Endothelial cell of umbilical vein (primary cell): ENCODE data around the gene THAP4. TPM values are rescaled to one million over a fixed set of nuclear protein-coding genes. Genes with fewer than 3 reads are reported as not detected.

ENCODE experiments used
- BruUV-seq: library from RNA; stranded (reverse); fragments of 400-500 nt; replicated peaks from 2 replicates; lab custom pipeline; 2021; lab: Mats Ljungman, UMichigan
- CTCF ChIA-PET: fragments of 300-600, 350-600 bp; sonication (Branson Sonifier 250); formaldehyde crosslinking; loops from one replicate; lab custom pipeline; 2021; ENCODE audit warnings: antibody characterized with exemption, inconsistent platforms; lab: Charles Lee
- POLR2A ChIA-PET: fragments of 300-600, 350-600 bp; sonication (Branson Sonifier 250); formaldehyde crosslinking; loops from one replicate; lab custom pipeline; 2021; ENCODE audit warnings: antibody characterized with exemption, inconsistent platforms; lab: Charles Lee
- DNase-seq: peaks from one replicate; pipeline ENCODE4 v3.0.0-alpha.2; 2011; ENCODE audit warnings: low read depth, low spot score
- FAIRE-seq: peaks from 2 replicates; lab custom pipeline; 2011; peaks lifted over from hg19 to GRCh38; lab: Jason Lieb, UNC
- H2AFZ ChIP-seq: 2 replicates; pipeline ENCODE4 v1.6.0; 2012; ENCODE audit warnings: low read depth, low read length, control low read depth, inconsistent platforms
- H3K27ac ChIP-seq: 2 replicates; pipeline ENCODE4 v1.5.1; 2011; ENCODE audit warnings: low read depth, mild to moderate bottlenecking, control low read depth, low read length, moderate library complexity; ENCODE audit not compliant: insufficient read depth
- H3K27me3 ChIP-seq, 2 experiments: 2 replicates each; pipeline versions ENCODE4 v1.6.0 to v1.6.1; 2011; ENCODE audit warnings: low read length in 2 of 2, mixed read lengths in 1 of 2; ENCODE audit not compliant: control insufficient read depth in 2 of 2, insufficient read depth in 2 of 2
- H3K36me3 ChIP-seq, 2 experiments: 2 replicates in 1 of 2; 3 replicates in 1 of 2; pipeline ENCODE4 v1.5.1; 2011; ENCODE audit warnings: low read length in 2 of 2, mild to moderate bottlenecking in 1 of 2, moderate library complexity in 1 of 2; ENCODE audit not compliant: control insufficient read depth in 2 of 2, insufficient read depth in 2 of 2; ENCODE audit errors: extremely low read depth in 1 of 2
- H3K4me1 ChIP-seq: 3 replicates; pipeline ENCODE4 v1.5.1; 2011; ENCODE audit warnings: mild to moderate bottlenecking, low read length; ENCODE audit not compliant: control insufficient read depth, insufficient read depth; ENCODE audit errors: extremely low read depth
- H3K4me2 ChIP-seq: 2 replicates; pipeline ENCODE4 v1.6.1; 2011; ENCODE audit warnings: low read length, control low read depth, mixed read lengths; ENCODE audit not compliant: insufficient read depth
- H3K4me3 ChIP-seq, 3 experiments: fragments of 200-600 bp in 1 of 3; sonication (generic), shearing (Covaris generic) in 1 of 3; replicated peaks in 1 of 3; 2 replicates each; pipeline ENCODE4 v1.5.1; 2011 to 2016; ENCODE audit warnings: control low read depth in 3 of 3, low read length in 3 of 3, mild to moderate bottlenecking in 2 of 3, inconsistent platforms in 1 of 3, low read depth in 1 of 3, moderate library complexity in 1 of 3; ENCODE audit not compliant: insufficient read depth in 1 of 3
- H3K79me2 ChIP-seq: 2 replicates; pipeline ENCODE4 v1.6.0; 2012; ENCODE audit warnings: low read length, inconsistent platforms; ENCODE audit not compliant: control insufficient read depth, insufficient read depth
- H3K9ac ChIP-seq: replicated peaks from 2 replicates; pipeline ENCODE3; 2011; ENCODE audit warnings: low read length, control low read depth; ENCODE audit not compliant: insufficient read depth; ENCODE audit errors: extremely low read depth
- H3K9me1 ChIP-seq: replicated peaks from 3 replicates; pipeline ENCODE4 v1.6.0; 2011; ENCODE audit warnings: mild to moderate bottlenecking, low read length; ENCODE audit not compliant: control insufficient read depth, insufficient read depth; ENCODE audit errors: extremely low read depth
- H3K9me3 ChIP-seq: replicated peaks from 2 replicates; pipeline ENCODE4 v1.5.1; 2012; ENCODE audit warnings: low read length, inconsistent platforms; ENCODE audit not compliant: control insufficient read depth, insufficient read depth
- H4K20me1 ChIP-seq: replicated peaks from 2 replicates; pipeline ENCODE3; 2011; ENCODE audit warnings: mild to moderate bottlenecking, low read length; ENCODE audit not compliant: control insufficient read depth, insufficient read depth; ENCODE audit errors: extremely low read depth
- EZH2 ChIP-seq: IDR thresholded peaks from 2 replicates; pipeline ENCODE4 v1.6.1; 2012; ENCODE audit warnings: borderline replicate concordance, low read depth, mild to moderate bottlenecking, moderate library complexity, low read length, inconsistent platforms; ENCODE audit not compliant: severe bottlenecking
- FOS ChIP-seq: IDR thresholded peaks from 2 replicates; pipeline ENCODE4 v1.6.1; 2011; ENCODE audit warnings: mild to moderate bottlenecking, low read length, moderate library complexity, borderline replicate concordance; ENCODE audit not compliant: insufficient read depth
- GATA2 ChIP-seq: IDR thresholded peaks from 2 replicates; pipeline ENCODE4 v1.7.0; 2011; ENCODE audit warnings: low read depth, mild to moderate bottlenecking, moderate library complexity, mixed read lengths, low read length; ENCODE audit not compliant: insufficient read length, insufficient read depth
- JUN ChIP-seq: IDR thresholded peaks from 2 replicates; pipeline ENCODE4 v1.6.1; 2011; ENCODE audit warnings: borderline replicate concordance, low read depth; ENCODE audit not compliant: insufficient read length, insufficient read depth
- MYC ChIP-seq: IDR thresholded peaks from one replicate; pipeline ENCODE4 v1.6.1; 2011; ENCODE audit warnings: mild to moderate bottlenecking, low read depth, low read length
- POLR2A ChIP-seq: IDR thresholded peaks from 2 replicates; pipeline ENCODE4 v1.6.1; 2012; ENCODE audit warnings: low read depth, mild to moderate bottlenecking, control low read depth, low read length
- POLR2AphosphoS5 ChIP-seq: IDR thresholded peaks from 2 replicates; pipeline ENCODE4 v1.6.1; 2012; ENCODE audit warnings: low read depth, mild to moderate bottlenecking, control low read depth, low read length, moderate library complexity; ENCODE audit not compliant: insufficient read depth
- dilution Hi-C: fragments of 300-500 bp; cut with MboI; formaldehyde crosslinking; loops from one replicate; pipeline ENCODE4 v1.15.0; 2019; ENCODE audit warnings: low sequenced_read_pairs; ENCODE audit not compliant: extremely low pct_ligation_motif_present
- intact Hi-C: fragments of 100-400 bp; cut with micrococcal nuclease; formaldehyde crosslinking; loops from one replicate; pipeline ENCODE4 v1.10.0; 2022
- polyA plus RNA-seq, 4 experiments: library from polyadenylated mRNA; depleted of rRNA in 3 of 4; stranded (reverse) in 3 of 4; unstranded in 1 of 4; fragments of >200 nt; gene quantifications; 2 replicates each; pipeline versions ENCODE4 v1.2.1 to v1.2.3, GENCODE V29; 2011 to 2012; ENCODE audit warnings: missing spikeins in 1 of 4
- total RNA-seq: library from RNA; stranded (reverse); gene quantifications from 2 replicates; pipeline ENCODE4 v1.2.3, GENCODE V29; 2021
- TF ChIP-seq, protein P1 (sequence below), 2 donors: IDR thresholded peaks; 1 replicate in 1 of 2; 2 replicates in 1 of 2; pipeline ENCODE4 v1.5.1; 2011; ENCODE audit warnings: low read length in 2 of 2, mild to moderate bottlenecking in 2 of 2, moderate library complexity in 2 of 2, control low read depth in 1 of 2, inconsistent platforms in 1 of 2, low read depth in 1 of 2; ENCODE audit not compliant: insufficient read depth in 1 of 2; ENCODE audit errors: extremely low read depth in 1 of 2
- TF ChIP-seq, protein P2 (sequence below): IDR thresholded peaks from 2 replicates; pipeline ENCODE4 v1.6.1; 2011; ENCODE audit not compliant: insufficient read depth, insufficient read length

The THAP4 gene
- total and polyA plus RNA-seq, 2 donors (not counting 3 experiments of a cell fraction or from before 2014, with no cell fraction given) = 45.4 to 47.4 TPM

DNA sequence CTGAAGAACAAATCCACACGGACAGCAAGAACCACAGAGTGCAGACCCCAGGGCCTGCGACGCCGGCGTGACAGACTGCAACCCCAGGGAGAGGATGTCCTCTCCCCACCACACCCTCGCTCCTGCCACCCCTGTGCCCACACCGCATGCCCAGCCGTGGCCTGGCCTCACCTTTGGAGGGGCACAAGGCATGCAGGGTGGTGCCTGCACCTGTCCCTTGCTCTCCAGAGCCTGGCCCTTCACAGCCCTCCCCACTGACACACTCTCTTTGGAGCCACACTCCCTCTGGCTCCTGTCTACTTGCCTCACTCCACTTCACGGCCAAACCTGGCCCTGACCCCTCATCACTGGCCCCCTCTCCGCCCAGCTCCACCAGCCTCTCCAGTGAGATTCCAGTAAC, 9.3 kb downstream of the THAP4 start:
- H3K4me1 ChIP-seq = no peaks in the 10 kb centered on the region
- no peaks in the 10 kb centered on the region for H3K9me3 ChIP-seq
- H2AFZ ChIP-seq = no peak overlapping the region
- H3K9me1 ChIP-seq = no peaks in the 10 kb centered on the region
- dilution Hi-C loops (no loop called here), intact Hi-C loops (no loop called here)
- no peak overlapping the region for H3K4me3 ChIP-seq
- TF ChIP-seq EZH2 = no peak
- no peak for TF ChIP-seq MYC
- no peak for TF ChIP-seq POLR2A
- no peak for TF ChIP-seq GATA2
- no peak for TF ChIP-seq POLR2AphosphoS5
- TF ChIP-seq FOS = no peak
- TF ChIP-seq, protein P1, sequence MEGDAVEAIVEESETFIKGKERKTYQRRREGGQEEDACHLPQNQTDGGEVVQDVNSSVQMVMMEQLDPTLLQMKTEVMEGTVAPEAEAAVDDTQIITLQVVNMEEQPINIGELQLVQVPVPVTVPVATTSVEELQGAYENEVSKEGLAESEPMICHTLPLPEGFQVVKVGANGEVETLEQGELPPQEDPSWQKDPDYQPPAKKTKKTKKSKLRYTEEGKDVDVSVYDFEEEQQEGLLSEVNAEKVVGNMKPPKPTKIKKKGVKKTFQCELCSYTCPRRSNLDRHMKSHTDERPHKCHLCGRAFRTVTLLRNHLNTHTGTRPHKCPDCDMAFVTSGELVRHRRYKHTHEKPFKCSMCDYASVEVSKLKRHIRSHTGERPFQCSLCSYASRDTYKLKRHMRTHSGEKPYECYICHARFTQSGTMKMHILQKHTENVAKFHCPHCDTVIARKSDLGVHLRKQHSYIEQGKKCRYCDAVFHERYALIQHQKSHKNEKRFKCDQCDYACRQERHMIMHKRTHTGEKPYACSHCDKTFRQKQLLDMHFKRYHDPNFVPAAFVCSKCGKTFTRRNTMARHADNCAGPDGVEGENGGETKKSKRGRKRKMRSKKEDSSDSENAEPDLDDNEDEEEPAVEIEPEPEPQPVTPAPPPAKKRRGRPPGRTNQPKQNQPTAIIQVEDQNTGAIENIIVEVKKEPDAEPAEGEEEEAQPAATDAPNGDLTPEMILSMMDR (IDR thresholded peaks at IDR 0.05; ENCODE audit: extremely low read depth in 1 of 2, insufficient read depth in 1 of 2, low read depth in 1 of 2, low read length in 2 of 2) = no peak
- TF ChIP-seq, protein P2, sequence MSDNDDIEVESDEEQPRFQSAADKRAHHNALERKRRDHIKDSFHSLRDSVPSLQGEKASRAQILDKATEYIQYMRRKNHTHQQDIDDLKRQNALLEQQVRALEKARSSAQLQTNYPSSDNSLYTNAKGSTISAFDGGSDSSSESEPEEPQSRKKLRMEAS = no peak
- no peak for TF ChIP-seq JUN
- DNase-seq (no peak), FAIRE-seq (no peak)
- H3K27ac ChIP-seq = no peak overlapping the region
- ChIA-PET POLR2A (no interaction called here), CTCF (no interaction called here)
- no peaks in the 10 kb centered on the region for H3K27me3 ChIP-seq
- H3K9ac ChIP-seq = no peak overlapping the region
- H4K20me1 ChIP-seq = no peaks in the 10 kb centered on the region
- peaks cover 54% of the 10 kb centered on the region for H3K79me2 ChIP-seq
- no TSS peak for BruUV-seq
- H3K4me2 ChIP-seq = no peak overlapping the region
- H3K36me3 ChIP-seq = peaks cover 3 to 7% of the 10 kb centered on the region in 2 experiments
